Stimulated activated naive B cell treated with anti-CD40 and anti-IgM and Interleukin-4, amounts not matched to agents 10 μg/mL and 1 μg/mL and 100 μg/mL, for 72 hours (primary cell): Measurements from ENCODE around the gene ZNF561.
"Not testable (repeated sequence)": the region's sequence is repeated elsewhere in the genome, so short reads cannot be mapped to it uniquely, and the experiment has no call there.

Experiments
- ATAC-seq, 2 donors: fragments of 150-1000 bp; cut with Tn5 transposase; replicated peaks; 2 replicates each; pipeline ENCODE4 v1.10.0; 2021; ENCODE audit warnings: moderate library complexity in 1 of 2
- DNase-seq: peaks from one replicate; pipeline ENCODE4 v3.0.0; 2021
- H3K27ac Mint-ChIP-seq: one replicate; pipeline ENCODE4 v1.8.0; 2022; ENCODE audit warnings: mild to moderate bottlenecking, mixed read lengths
- H3K27me3 Mint-ChIP-seq, 2 donors: one replicate each; pipeline ENCODE4 v1.8.0; 2022; ENCODE audit warnings: mixed read lengths in 2 of 2
- H3K36me3 Mint-ChIP-seq, 2 donors: one replicate each; pipeline ENCODE4 v1.8.0; 2022; ENCODE audit warnings: mixed read lengths in 2 of 2, mild to moderate bottlenecking in 1 of 2
- H3K4me1 Mint-ChIP-seq, 2 donors: one replicate each; pipeline ENCODE4 v1.8.0; 2022; ENCODE audit warnings: mixed read lengths in 2 of 2, mild to moderate bottlenecking in 1 of 2
- H3K4me3 Mint-ChIP-seq, 2 donors: one replicate each; pipeline ENCODE4 v1.8.0; 2022; ENCODE audit warnings: mild to moderate bottlenecking in 2 of 2, mixed read lengths in 2 of 2, moderate library complexity in 1 of 2
- H3K9me3 Mint-ChIP-seq, 2 donors: one replicate each; pipeline ENCODE4 v1.8.0; 2022; ENCODE audit warnings: mixed read lengths in 2 of 2, mild to moderate bottlenecking in 1 of 2

ZNF561 gene

GRCh38 chr19:9615844-9616243 lies 5.2 kb downstream of the ZNF561 start:
- H3K27ac Mint-ChIP-seq: no peak overlapping the region
- peaks cover 41 to 66% of the 10 kb centered on the region in 2 donors for H3K36me3 Mint-ChIP-seq
- no peaks in the 10 kb centered on the region for H3K27me3 Mint-ChIP-seq
- peaks cover 3 to 5% of the 10 kb centered on the region in 2 donors for H3K9me3 Mint-ChIP-seq
- peaks cover 2 to 5% of the 10 kb centered on the region in 2 donors for H3K4me1 Mint-ChIP-seq
- no peak for DNase-seq
- no peak overlapping the region for H3K4me3 Mint-ChIP-seq
- ATAC-seq: no peak

- H3K36me3 Mint-ChIP-seq: peaks cover 74 to 88% of the 10 kb centered on the region in 2 donors
- no peak overlapping the region for H3K27ac Mint-ChIP-seq
- H3K4me1 Mint-ChIP-seq: no peaks in the 10 kb centered on the region
- H3K4me3 Mint-ChIP-seq: no peak overlapping the region
- H3K27me3 Mint-ChIP-seq: no peaks in the 10 kb centered on the region
- DNase-seq (no peak), ATAC-seq (no peak)
- H3K9me3 Mint-ChIP-seq: peaks cover 21 to 22% of the 10 kb centered on the region in 2 donors
These were observed 10.4 kb downstream of the ZNF561 start for GRCh38 chr19:9610484-9611113.

- no peak overlapping the region for H3K27ac Mint-ChIP-seq
- ATAC-seq (no peak), DNase-seq (no peak)
- no peak overlapping the region for H3K4me3 Mint-ChIP-seq
- peaks cover 68 to 76% of the 10 kb centered on the region in 2 donors for H3K36me3 Mint-ChIP-seq
- H3K4me1 Mint-ChIP-seq: no peaks in the 10 kb centered on the region
- no peaks in the 10 kb centered on the region for H3K27me3 Mint-ChIP-seq
- peaks cover 21 to 22% of the 10 kb centered on the region in 2 donors for H3K9me3 Mint-ChIP-seq
These were observed 12.1 kb downstream of the ZNF561 start for GRCh38 chr19:9608912-9609311.

- Mint-ChIP-seq H3K4me3 (no peak overlapping the region), H3K4me1 (no peaks in the 10 kb centered on the region), H3K27ac (no peak overlapping the region), H3K9me3 (peaks cover 8 to 17% of the 10 kb centered on the region in 2 donors), H3K36me3 (peaks cover 8 to 17% of the 10 kb centered on the region in 2 donors), H3K27me3 (peaks cover 13 to 15% of the 10 kb centered on the region in 2 donors)
- peak; percentile 29 to 57 for ATAC-seq
- DNase-seq: no peak
These were observed 24.0 kb downstream of the ZNF561 start for GRCh38 chr19:9597027-9597426.

GRCh38 chr19:9586764-9587163 lies 34.3 kb downstream of the ZNF561 start:
- Mint-ChIP-seq H3K36me3 (peaks cover 8% of the 10 kb centered on the region in 2 donors), H3K9me3 (peaks cover 0 to 4% of the 10 kb centered on the region in 2 donors), H3K4me1 (peaks cover 8 to 15% of the 10 kb centered on the region in 2 donors), H3K27me3 (peaks cover 20 to 21% of the 10 kb centered on the region in 2 donors), H3K27ac (no peak overlapping the region), H3K4me3 (no peak overlapping the region)
- peak; percentile 46 to 56 for ATAC-seq
- peak; percentile 58 for DNase-seq

- DNase-seq: peak; percentile 85
- Mint-ChIP-seq H3K27me3 (peaks cover 4 to 6% of the 10 kb centered on the region in 2 donors), H3K27ac (peak within 1 kb of the TSS; percentile 98)
These were observed 36.8 kb downstream of the ZNF561 start, which contains the start of gene ZNF121 for GRCh38 chr19:9584073-9584833. Gene ZNF121 (minus strand): TSS chr19:9584504. CDS start chr19:9568097, 16,407 bp downstream.

GRCh38 chr19:9582081-9582725 lies 38.8 kb downstream of the ZNF561 start:
- H3K27ac Mint-ChIP-seq: peak overlapping the region; percentile 80
- ATAC-seq, H3K27me3 Mint-ChIP-seq, DNase-seq: not testable (repeated sequence)
- H3K4me3 Mint-ChIP-seq: peak overlapping the region; percentile 66 to 83
- H3K4me1 Mint-ChIP-seq: peaks cover 20 to 54% of the 10 kb centered on the region in 2 donors
- peaks cover 49 to 50% of the 10 kb centered on the region in 2 donors for H3K36me3 Mint-ChIP-seq
- peaks cover 9 to 13% of the 10 kb centered on the region in 2 donors for H3K9me3 Mint-ChIP-seq

More at GRCh38 chr19:9584073-9584833, 36.8 kb downstream of the ZNF561 start, which contains the start of gene ZNF121:
- H3K4me1 Mint-ChIP-seq: peaks cover 14 to 38% of the 10 kb centered on the region in 2 donors
- ATAC-seq: peak; percentile 92 to 95
- peaks cover 2 to 4% of the 10 kb centered on the region in 2 donors for H3K9me3 Mint-ChIP-seq
- peaks cover 30 to 31% of the 10 kb centered on the region in 2 donors for H3K36me3 Mint-ChIP-seq
- H3K4me3 Mint-ChIP-seq: peak within 1 kb of the TSS; percentile 96 to 97

- Mint-ChIP-seq H3K4me3 (peak overlapping the region; percentile 17 to 64), H3K36me3 (peaks cover 63 to 65% of the 10 kb centered on the region in 2 donors), H3K4me1 (peaks cover 22 to 60% of the 10 kb centered on the region in 2 donors)
These were observed 40.3 kb downstream of the ZNF561 start for GRCh38 chr19:9580728-9581127.

GRCh38 chr19:9570255-9570654 lies 50.8 kb downstream of the ZNF561 start:
- Mint-ChIP-seq H3K4me3 (no peak overlapping the region), H3K27me3 (no peaks in the 10 kb centered on the region), H3K27ac (no peak overlapping the region), H3K9me3 (peaks cover 29 to 32% of the 10 kb centered on the region in 2 donors), H3K4me1 (peaks cover 12 to 13% of the 10 kb centered on the region in 2 donors), H3K36me3 (peaks cover 73 to 90% of the 10 kb centered on the region in 2 donors)
- no peak for DNase-seq
- no peak for ATAC-seq

More at GRCh38 chr19:9580728-9581127, 40.3 kb downstream of the ZNF561 start:
- H3K9me3 Mint-ChIP-seq: peaks cover 14 to 17% of the 10 kb centered on the region in 2 donors
- peak; percentile 33 to 34 for ATAC-seq
- H3K27ac Mint-ChIP-seq: peak overlapping the region; percentile 82
- no peaks in the 10 kb centered on the region for H3K27me3 Mint-ChIP-seq
- no peak for DNase-seq

- ATAC-seq (peak in 1 of 2 donors; percentile 34), DNase-seq (no peak)
- peaks cover 78 to 92% of the 10 kb centered on the region in 2 donors for H3K36me3 Mint-ChIP-seq
- peaks cover 21 to 26% of the 10 kb centered on the region in 2 donors for H3K9me3 Mint-ChIP-seq
- H3K4me3 Mint-ChIP-seq: no peak overlapping the region
- H3K4me1 Mint-ChIP-seq: peaks cover 0 to 1% of the 10 kb centered on the region in 2 donors
- no peak overlapping the region for H3K27ac Mint-ChIP-seq
- H3K27me3 Mint-ChIP-seq: no peaks in the 10 kb centered on the region
These were observed 54.3 kb downstream of the ZNF561 start for GRCh38 chr19:9566729-9567128.

- no peaks in the 10 kb centered on the region for H3K27me3 Mint-ChIP-seq
- no peak for ATAC-seq
- peaks cover 24 to 25% of the 10 kb centered on the region in 2 donors for H3K9me3 Mint-ChIP-seq
- no peak overlapping the region for H3K4me3 Mint-ChIP-seq
- H3K4me1 Mint-ChIP-seq: peaks cover 0 to 3% of the 10 kb centered on the region in 2 donors
- H3K27ac Mint-ChIP-seq: no peak overlapping the region
- peaks cover 78 to 92% of the 10 kb centered on the region in 2 donors for H3K36me3 Mint-ChIP-seq
- DNase-seq: no peak
These were observed 54.9 kb downstream of the ZNF561 start for GRCh38 chr19:9565900-9566705.
